HepG2 (cell line): ENCODE measurements around the gene THRAP3. TPM values are rescaled to one million over a fixed set of nuclear protein-coding genes. Genes with fewer than 3 reads are reported as not detected.

Experiments
- ATAC-seq: fragments of 200-7000 bp; cut with Tn5 transposase; 3 replicates; pipeline ENCODE4 v1.9.1; 2020; ENCODE audit warnings: mild to moderate bottlenecking, moderate library complexity
- BruUV-seq: library from RNA; stranded (reverse); fragments of 400-500 nt; replicated peaks from 2 replicates; lab custom pipeline; 2021; lab: Mats Ljungman, UMichigan
- CTCF ChIA-PET: fragments of 300-600 bp; formaldehyde crosslinking; extraction: SDS; loops from one replicate; lab custom pipeline; 2021; ENCODE audit warnings: low total read pairs, inconsistent platforms, low intra/inter-chr PET ratio; lab: Yijun Ruan, JAX
- POLR2A ChIA-PET: fragments of 350-600 bp; sonication (Branson Sonifier 250); formaldehyde crosslinking; loops from one replicate; lab custom pipeline; 2020; ENCODE audit warnings: antibody characterized with exemption, inconsistent platforms; lab: Yijun Ruan, JAX
- DNase-seq: peaks from one replicate; pipeline ENCODE4 v3.0.0-alpha.2; 2015; ENCODE audit warnings: low spot score
- FAIRE-seq: peaks from 3 replicates; lab custom pipeline; 2011; peaks lifted over from hg19 to GRCh38; lab: Jason Lieb, UNC
- H2AFZ ChIP-seq: one replicate; pipeline ENCODE4 v1.6.1; 2011; ENCODE audit warnings: low read length, inconsistent platforms
- H3K27ac ChIP-seq: fragments of 300-600 bp; 3 replicates; pipeline ENCODE4 v1.8.0; 2011; ENCODE audit warnings: mixed run types, mild to moderate bottlenecking, mixed read lengths, low read length, inconsistent platforms; ENCODE audit not compliant: insufficient read depth; ENCODE audit errors: extremely low read length
- H3K27me3 ChIP-seq, 2 experiments: fragments of 200-600 bp in 1 of 2; 2 replicates in 1 of 2; 3 replicates in 1 of 2; pipeline versions ENCODE4 v1.6.0 to v1.8.0; 2011; ENCODE audit warnings: low read length in 2 of 2, mild to moderate bottlenecking in 2 of 2, moderate library complexity in 2 of 2, inconsistent platforms in 1 of 2; ENCODE audit not compliant: insufficient read depth in 2 of 2, control insufficient read depth in 1 of 2
- H3K36me3 ChIP-seq, 2 experiments: fragments of 200-600 bp in 1 of 2; replicated peaks in 1 of 2; 2 replicates in 1 of 2; 3 replicates in 1 of 2; pipeline versions ENCODE4 v1.5.1 to v1.8.0; 2011; ENCODE audit warnings: low read length in 2 of 2, inconsistent platforms in 1 of 2; ENCODE audit not compliant: insufficient read depth in 2 of 2, control insufficient read depth in 1 of 2
- H3K4me1 ChIP-seq: 2 replicates; pipeline ENCODE4 v1.5.1; 2012; ENCODE audit warnings: low read length, inconsistent platforms; ENCODE audit not compliant: insufficient read depth
- H3K4me2 ChIP-seq: 2 replicates; pipeline ENCODE4 v1.6.0; 2011; ENCODE audit warnings: low read depth, low read length, inconsistent platforms
- H3K4me3 ChIP-seq, 3 experiments: fragments of 200-600 bp in 1 of 3; sonication (generic), shearing (Covaris generic) in 1 of 3; replicated peaks in 1 of 3; 2 replicates each; pipeline ENCODE4 v1.5.1; 2011 to 2016; ENCODE audit warnings: low read length in 3 of 3, inconsistent platforms in 2 of 3, low read depth in 2 of 3, mild to moderate bottlenecking in 2 of 3, control low read depth in 1 of 3, mixed read lengths in 1 of 3; ENCODE audit not compliant: insufficient read depth in 1 of 3
- H3K79me2 ChIP-seq: one replicate; pipeline ENCODE4 v1.6.1; 2011; ENCODE audit warnings: low read length, inconsistent platforms; ENCODE audit not compliant: insufficient read depth
- H3K9ac ChIP-seq: 2 replicates; pipeline ENCODE4 v1.6.0; 2011; ENCODE audit warnings: mild to moderate bottlenecking, low read depth, low read length, inconsistent platforms; ENCODE audit not compliant: insufficient read depth
- H3K9me3 ChIP-seq: 2 replicates; pipeline ENCODE4 v1.5.1; 2012; ENCODE audit warnings: mild to moderate bottlenecking, low read length
- H4K20me1 ChIP-seq: 2 replicates; pipeline ENCODE4 v1.6.0; 2011; ENCODE audit warnings: inconsistent platforms, mild to moderate bottlenecking, low read length, moderate library complexity; ENCODE audit not compliant: insufficient read depth
- AGO2 ChIP-seq: fragments of 200-400 bp; formaldehyde crosslinking; optimal IDR thresholded peaks from 2 replicates; pipeline ENCODE3; 2017; ENCODE audit warnings: mild to moderate bottlenecking, low read depth, low read length, moderate library complexity
- CERS6 ChIP-seq: sonication (generic); formaldehyde crosslinking; IDR thresholded peaks from 2 replicates; pipeline ENCODE4 v1.5.0; 2020; ENCODE audit warnings: missing genetic modification reagents
- LCORL ChIP-seq, 2 experiments: fragments of 450-650 bp in 1 of 2; sonication (generic) in 1 of 2; formaldehyde crosslinking in 1 of 2; IDR thresholded peaks; 2 replicates each; pipeline versions ENCODE4 v1.5.0 to v1.6.1; 2017 to 2020; ENCODE audit warnings: antibody characterized with exemption in 1 of 2, missing genetic modification reagents in 1 of 2
- MED13 ChIP-seq: sonication (generic); formaldehyde crosslinking; IDR thresholded peaks from 2 replicates; pipeline ENCODE4 v1.5.0; 2020; ENCODE audit warnings: missing genetic modification reagents
- NFYC ChIP-seq: IDR thresholded peaks from 2 replicates; pipeline ENCODE4 v1.6.1; 2016; ENCODE audit warnings: missing genetic modification reagents, missing compliant biosample characterization
- NR2F6 ChIP-seq, 2 experiments: IDR thresholded peaks; 2 replicates each; pipeline ENCODE4 v1.6.1; 2016; ENCODE audit warnings: antibody characterized with exemption in 1 of 2, mild to moderate bottlenecking in 1 of 2
- SAFB2 ChIP-seq: sonication (generic); formaldehyde crosslinking; IDR thresholded peaks from 2 replicates; pipeline ENCODE4 v1.5.1; 2020; ENCODE audit warnings: missing genetic modification reagents, low read depth, mild to moderate bottlenecking, borderline replicate concordance
- TBL1XR1 ChIP-seq: fragments of 150-350 bp; IDR thresholded peaks from 2 replicates; pipeline ENCODE4 v1.6.1; 2014; ENCODE audit warnings: borderline replicate concordance, low read length; ENCODE audit not compliant: partially characterized antibody
- ZBTB39 ChIP-seq: sonication (generic); formaldehyde crosslinking; IDR thresholded peaks from 2 replicates; pipeline ENCODE4 v1.5.0; 2020; ENCODE audit warnings: missing genetic modification reagents
- ZNF496 ChIP-seq: sonication (generic); formaldehyde crosslinking; IDR thresholded peaks from 2 replicates; pipeline ENCODE4 v1.8.1; 2023; ENCODE audit warnings: mild to moderate bottlenecking, moderate library complexity, missing genetic modification reagents; ENCODE audit not compliant: insufficient replicate concordance
- ZNF510 ChIP-seq: sonication (generic); formaldehyde crosslinking; IDR thresholded peaks from 2 replicates; pipeline ENCODE4 v1.4.0; 2020; ENCODE audit warnings: low read depth, mild to moderate bottlenecking, missing genetic modification reagents
- ZNF773 ChIP-seq: sonication (generic); formaldehyde crosslinking; IDR thresholded peaks from 2 replicates; pipeline ENCODE4 v1.4.0; 2020; ENCODE audit warnings: missing genetic modification reagents, borderline replicate concordance
- WGBS: methylation state at CpG from one replicate; pipeline ENCODE4 v1.1.6; 2017; ENCODE audit warnings: low lambda C conversion rate; 5-methylcytosine and 5-hydroxymethylcytosine counted together
- in situ Hi-C: cut with HindIII; loops from 2 replicates; pipeline ENCODE4 v1.10.0; 2017; ENCODE audit warnings: low pct_unique_long_range_greater_than_20kb; ENCODE audit not compliant: extremely low pct_ligation_motif_present
- intact Hi-C: fragments of 100-400 bp; cut with micrococcal nuclease; formaldehyde crosslinking; loops from one replicate; pipeline ENCODE4 v1.10.0; 2022; ENCODE audit not compliant: unreplicated experiment
- polyA plus RNA-seq, 8 experiments: library from polyadenylated mRNA; depleted of rRNA in 3 of 8; stranded (reverse) in 7 of 8; unstranded in 1 of 8; fragments of >200 nt; fragmentation: Illumina TruSeq in 4 of 8; extraction: Trizol in 4 of 8; gene quantifications; 2 replicates each; pipeline versions ENCODE4 v1.2.1 to v1.2.3, GENCODE V29; 2011 to 2016; ENCODE audit warnings: low read depth in 4 of 8, missing spikeins in 1 of 8, mixed read lengths in 1 of 8; ENCODE audit not compliant: insufficient read depth in 1 of 8
- total RNA-seq, 5 experiments: library from RNA; depleted of rRNA; stranded (reverse); fragments of >200 nt; fragmentation: Illumina TruSeq; extraction: Trizol; gene quantifications; 2 replicates each; pipeline ENCODE4 v1.2.3, GENCODE V29; 2016; ENCODE audit warnings: low read depth in 1 of 5
- TF ChIP-seq, protein P1 (sequence below): sonication (generic); formaldehyde crosslinking; IDR thresholded peaks from 2 replicates; pipeline ENCODE4 v1.8.1; 2022; ENCODE audit warnings: mild to moderate bottlenecking, missing genetic modification reagents

Gene THRAP3
- total and polyA plus RNA-seq, 2 of the 13 experiments (the other 11 are each of a cell fraction or from before 2014, with no cell fraction given): 45.0 to 92.6 TPM

- ATAC-seq (no peak), FAIRE-seq (no peak), DNase-seq (no peak)
- intact Hi-C loops: no loop called here
- Histone ChIP-seq H3K27ac (no peak overlapping the region), H3K9me3 (no peaks in the 10 kb centered on the region), H2AFZ (no peak overlapping the region), H3K4me1 (peaks cover 66% of the 10 kb centered on the region), H3K4me2 (0 out of 2 replicates have a peak overlapping the region, but pooled peaks have one; percentile 15), H3K4me3 (no peak overlapping the region), H3K36me3 (no peaks in the 10 kb centered on the region), H3K79me2 (no peaks in the 10 kb centered on the region), H3K9ac (no peak overlapping the region), H4K20me1 (no peaks in the 10 kb centered on the region), H3K27me3 (peaks cover 0 to 25% of the 10 kb centered on the region in 2 experiments; a peak in 3 of 5 replicates)
- CTCF ChIA-PET: no interaction called here
- in situ Hi-C loops: no loop called here
- no TSS peak for BruUV-seq
- WGBS: 29% methylated on average over 5 of the region's 6 CpGs
- TF ChIP-seq ZNF496 (CRISPR knock-in tag): no peak
- TF ChIP-seq LCORL (IDR thresholded peaks at IDR 0.05): peak; percentile 92
- TF ChIP-seq LCORL (CRISPR knock-in tag; IDR thresholded peaks at IDR 0.05): no peak
- no peak for TF ChIP-seq ZBTB39
- TF ChIP-seq ZNF510 (CRISPR knock-in tag): no peak
- POLR2A ChIA-PET: interaction anchor here (0.9 kb wide), 1 partner anchor 9 kb away, joined by 3 read pairs; no protein-coding TSS in a partner anchor
Measured at GRCh38 chr1:36328713-36329112, 104.5 kb downstream of the THRAP3 start.

GRCh38 chr1:36329817-36330216 lies 105.6 kb downstream of the THRAP3 start:
- Histone ChIP-seq H3K4me2 (peak overlapping the region; percentile 46), H4K20me1 (no peaks in the 10 kb centered on the region), H3K27ac (no peak overlapping the region), H3K27me3 (peaks cover 0 to 35% of the 10 kb centered on the region in 2 experiments; a peak in 3 of 5 replicates), H3K9me3 (no peaks in the 10 kb centered on the region), H3K79me2 (no peaks in the 10 kb centered on the region), H3K9ac (no peak overlapping the region), H3K4me1 (peaks cover 60% of the 10 kb centered on the region), H2AFZ (no peak overlapping the region), H3K36me3 (no peaks in the 10 kb centered on the region), H3K4me3 (0 out of 6 replicates have a peak overlapping the region, but pooled peaks of 1 of the 3 experiments have one; percentile 15)
- intact Hi-C loops: no loop called here
- BruUV-seq: no TSS peak
- POLR2A ChIA-PET: interaction anchor here (1.0 kb wide), 1 partner anchor 23 kb away, joined by 5 read pairs; the partner anchor contains the start of gene SH3D21
- 3% methylated on average over 9 of the region's 9 CpGs for WGBS
- FAIRE-seq: no peak
- CTCF ChIA-PET: no interaction called here
- in situ Hi-C loops: no loop called here
- ATAC-seq: peak; percentile 12; the same call in 2 of the 3 replicates
- DNase-seq: no peak
- TF ChIP-seq NR2F6 (IDR thresholded peaks at IDR 0.05): no peak
- peak; percentile 45; the same call in 1 of the 2 replicates for TF ChIP-seq NR2F6 (CRISPR knock-in tag; IDR thresholded peaks at IDR 0.05)
- TF ChIP-seq, protein P1, sequence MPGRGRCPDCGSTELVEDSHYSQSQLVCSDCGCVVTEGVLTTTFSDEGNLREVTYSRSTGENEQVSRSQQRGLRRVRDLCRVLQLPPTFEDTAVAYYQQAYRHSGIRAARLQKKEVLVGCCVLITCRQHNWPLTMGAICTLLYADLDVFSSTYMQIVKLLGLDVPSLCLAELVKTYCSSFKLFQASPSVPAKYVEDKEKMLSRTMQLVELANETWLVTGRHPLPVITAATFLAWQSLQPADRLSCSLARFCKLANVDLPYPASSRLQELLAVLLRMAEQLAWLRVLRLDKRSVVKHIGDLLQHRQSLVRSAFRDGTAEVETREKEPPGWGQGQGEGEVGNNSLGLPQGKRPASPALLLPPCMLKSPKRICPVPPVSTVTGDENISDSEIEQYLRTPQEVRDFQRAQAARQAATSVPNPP (CRISPR knock-in tag): no peak
- TF ChIP-seq AGO2: no peak
- TF ChIP-seq MED13 (CRISPR knock-in tag): no peak
- no peak for TF ChIP-seq NFYC (CRISPR knock-in tag)
- TF ChIP-seq SAFB2 (CRISPR knock-in tag): no peak
- TF ChIP-seq CERS6 (CRISPR knock-in tag): no peak
- no peak for TF ChIP-seq ZNF773 (CRISPR knock-in tag)
- no peak for TF ChIP-seq TBL1XR1
